ENCODE measurements around the gene MIDN. TPM values are rescaled to one million over a fixed set of nuclear protein-coding genes. Genes with fewer than 3 reads are reported as not detected.
A peak's percentile ranks its signal among the peaks of the same experiment; 100 is the strongest.

Gene MIDN
- total RNA-seq, 1 donor from 2014 or later: 325 TPM

DNA sequence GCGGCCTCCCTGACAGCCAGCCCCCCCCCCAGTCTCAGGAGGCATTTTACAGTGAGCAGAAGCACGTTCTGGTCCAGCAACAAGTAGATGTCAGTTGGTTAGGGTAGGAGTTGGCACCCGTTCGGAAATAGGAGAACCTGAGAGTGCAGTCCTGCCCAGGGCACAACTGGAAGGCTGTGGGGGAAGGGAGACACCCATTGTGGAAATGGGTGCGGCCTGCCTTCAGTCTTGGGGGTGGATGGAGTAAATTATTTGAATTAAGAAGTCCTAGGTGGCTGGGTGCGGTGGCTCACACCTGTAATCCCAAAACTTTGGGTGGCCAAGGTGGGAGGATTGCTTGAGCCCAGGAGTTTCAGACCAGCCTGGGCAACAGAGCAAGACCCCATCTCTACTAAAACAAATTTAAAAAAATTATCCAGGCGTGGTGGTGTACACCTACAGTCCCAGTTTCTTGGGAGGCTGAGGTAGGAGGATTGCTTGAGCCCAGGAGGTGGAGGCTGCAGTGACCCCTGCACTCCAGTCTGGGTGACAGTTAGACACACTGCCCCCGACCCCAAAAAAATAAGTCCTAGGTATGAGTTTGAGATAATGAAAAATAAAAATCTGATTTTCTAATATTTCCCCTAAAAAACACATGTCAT lies 21.9 kb downstream of the MIDN start:
- TF ChIP-seq, protein P1, sequence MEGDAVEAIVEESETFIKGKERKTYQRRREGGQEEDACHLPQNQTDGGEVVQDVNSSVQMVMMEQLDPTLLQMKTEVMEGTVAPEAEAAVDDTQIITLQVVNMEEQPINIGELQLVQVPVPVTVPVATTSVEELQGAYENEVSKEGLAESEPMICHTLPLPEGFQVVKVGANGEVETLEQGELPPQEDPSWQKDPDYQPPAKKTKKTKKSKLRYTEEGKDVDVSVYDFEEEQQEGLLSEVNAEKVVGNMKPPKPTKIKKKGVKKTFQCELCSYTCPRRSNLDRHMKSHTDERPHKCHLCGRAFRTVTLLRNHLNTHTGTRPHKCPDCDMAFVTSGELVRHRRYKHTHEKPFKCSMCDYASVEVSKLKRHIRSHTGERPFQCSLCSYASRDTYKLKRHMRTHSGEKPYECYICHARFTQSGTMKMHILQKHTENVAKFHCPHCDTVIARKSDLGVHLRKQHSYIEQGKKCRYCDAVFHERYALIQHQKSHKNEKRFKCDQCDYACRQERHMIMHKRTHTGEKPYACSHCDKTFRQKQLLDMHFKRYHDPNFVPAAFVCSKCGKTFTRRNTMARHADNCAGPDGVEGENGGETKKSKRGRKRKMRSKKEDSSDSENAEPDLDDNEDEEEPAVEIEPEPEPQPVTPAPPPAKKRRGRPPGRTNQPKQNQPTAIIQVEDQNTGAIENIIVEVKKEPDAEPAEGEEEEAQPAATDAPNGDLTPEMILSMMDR (IDR thresholded peaks at IDR 0.05; ENCODE audit: partially characterized antibody, unreplicated experiment): no peak
- Mint-ChIP-seq H3K9me3 (ENCODE audit: unreplicated experiment) (peaks cover 22% of the 10 kb centered on the region), H3K27ac (ENCODE audit: unreplicated experiment) (peak overlapping the region; percentile 73), H3K4me1 (ENCODE audit: low read depth, unreplicated experiment) (peaks cover 37% of the 10 kb centered on the region), H3K36me3 (ENCODE audit: unreplicated experiment) (no peaks in the 10 kb centered on the region), H3K4me3 (ENCODE audit: unreplicated experiment) (peak overlapping the region; percentile 89), H3K27me3 (ENCODE audit: unreplicated experiment) (peaks cover 20% of the 10 kb centered on the region)
- DNase-seq: no peak

DNA sequence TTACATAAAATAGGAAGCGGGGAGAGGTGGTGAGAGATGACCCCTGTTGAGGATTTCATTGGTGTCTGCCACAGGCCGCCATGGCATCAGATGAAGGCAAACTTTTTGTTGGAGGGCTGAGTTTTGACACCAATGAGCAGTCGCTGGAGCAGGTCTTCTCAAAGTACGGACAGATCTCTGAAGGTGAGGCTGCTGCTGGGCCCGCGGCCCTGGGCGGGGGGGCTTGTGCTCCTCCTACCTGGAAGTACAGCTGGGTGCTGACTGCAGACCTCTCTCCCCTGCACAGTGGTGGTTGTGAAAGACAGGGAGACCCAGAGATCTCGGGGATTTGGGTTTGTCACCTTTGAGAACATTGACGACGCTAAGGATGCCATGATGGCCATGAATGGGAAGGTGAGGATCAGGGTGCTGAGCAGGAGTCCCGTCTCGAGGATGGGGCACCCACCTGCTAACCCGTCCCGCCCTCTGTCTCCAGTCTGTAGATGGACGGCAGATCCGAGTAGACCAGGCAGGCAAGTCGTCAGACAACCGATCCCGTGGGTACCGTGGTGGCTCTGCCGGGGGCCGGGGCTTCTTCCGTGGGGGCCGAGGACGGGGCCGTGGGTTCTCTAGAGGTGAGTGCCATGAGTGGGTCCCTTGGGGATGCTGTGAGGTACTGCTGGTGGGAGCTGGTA lies 22.6 kb downstream of the MIDN start:
- Mint-ChIP-seq H3K4me3 (ENCODE audit: unreplicated experiment) (peak overlapping the region; percentile 89), H3K27me3 (ENCODE audit: unreplicated experiment) (peaks cover 20% of the 10 kb centered on the region), H3K4me1 (ENCODE audit: low read depth, unreplicated experiment) (peaks cover 35% of the 10 kb centered on the region), H3K9me3 (ENCODE audit: unreplicated experiment) (peaks cover 22% of the 10 kb centered on the region), H3K36me3 (ENCODE audit: unreplicated experiment) (no peaks in the 10 kb centered on the region), H3K27ac (ENCODE audit: unreplicated experiment) (peak overlapping the region; percentile 73)
- TF ChIP-seq, protein P1 (IDR thresholded peaks at IDR 0.05; ENCODE audit: partially characterized antibody, unreplicated experiment): no peak
- no peak for DNase-seq

DNA sequence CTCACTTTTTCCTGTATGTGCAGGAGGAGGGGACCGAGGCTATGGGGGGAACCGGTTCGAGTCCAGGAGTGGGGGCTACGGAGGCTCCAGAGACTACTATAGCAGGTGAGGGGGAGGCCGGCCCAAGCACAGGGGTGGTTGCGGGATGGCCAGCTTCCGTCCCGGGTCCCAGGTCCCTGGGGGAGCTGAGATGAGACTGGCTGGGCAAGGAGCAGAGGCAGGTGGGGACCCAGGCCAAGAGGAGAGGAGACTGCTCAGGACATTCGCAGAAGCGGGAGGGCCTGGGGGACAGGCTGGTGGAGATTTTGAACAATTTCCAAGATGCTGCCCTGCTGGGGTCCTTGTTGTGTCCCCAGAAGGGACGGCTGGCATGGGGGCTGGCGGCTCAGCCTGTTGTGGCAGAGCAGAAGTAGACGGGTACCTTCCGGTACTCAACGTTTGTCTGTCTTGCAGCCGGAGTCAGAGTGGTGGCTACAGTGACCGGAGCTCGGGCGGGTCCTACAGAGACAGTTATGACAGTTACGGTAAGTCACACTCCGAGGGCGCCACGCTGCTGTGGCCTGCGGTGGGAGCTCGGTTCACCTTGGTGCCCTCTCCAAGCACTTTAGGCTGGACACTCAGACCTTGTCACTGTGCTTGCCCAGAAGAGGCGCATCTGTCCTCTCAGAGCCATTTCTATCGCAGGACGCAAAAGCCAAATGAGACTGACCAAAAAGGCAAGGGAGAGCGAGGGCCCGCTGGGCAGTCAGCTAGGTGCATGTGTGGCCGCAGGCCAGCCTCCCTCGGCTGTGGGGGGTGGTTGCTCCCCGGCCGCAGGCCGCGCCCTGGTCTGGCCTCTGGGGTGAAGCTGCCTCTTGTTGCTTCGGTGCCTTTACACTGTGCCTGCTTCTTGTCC lies 23.4 kb downstream of the MIDN start:
- Mint-ChIP-seq H3K27ac (ENCODE audit: unreplicated experiment) (peak overlapping the region; percentile 55), H3K4me1 (ENCODE audit: low read depth, unreplicated experiment) (peaks cover 34% of the 10 kb centered on the region), H3K4me3 (ENCODE audit: unreplicated experiment) (peak overlapping the region; percentile 89), H3K9me3 (ENCODE audit: unreplicated experiment) (peaks cover 22% of the 10 kb centered on the region), H3K27me3 (ENCODE audit: unreplicated experiment) (peaks cover 20% of the 10 kb centered on the region), H3K36me3 (ENCODE audit: unreplicated experiment) (no peaks in the 10 kb centered on the region)
- DNase-seq: no peak
- TF ChIP-seq, protein P1 (IDR thresholded peaks at IDR 0.05; ENCODE audit: partially characterized antibody, unreplicated experiment): no peak

DNA sequence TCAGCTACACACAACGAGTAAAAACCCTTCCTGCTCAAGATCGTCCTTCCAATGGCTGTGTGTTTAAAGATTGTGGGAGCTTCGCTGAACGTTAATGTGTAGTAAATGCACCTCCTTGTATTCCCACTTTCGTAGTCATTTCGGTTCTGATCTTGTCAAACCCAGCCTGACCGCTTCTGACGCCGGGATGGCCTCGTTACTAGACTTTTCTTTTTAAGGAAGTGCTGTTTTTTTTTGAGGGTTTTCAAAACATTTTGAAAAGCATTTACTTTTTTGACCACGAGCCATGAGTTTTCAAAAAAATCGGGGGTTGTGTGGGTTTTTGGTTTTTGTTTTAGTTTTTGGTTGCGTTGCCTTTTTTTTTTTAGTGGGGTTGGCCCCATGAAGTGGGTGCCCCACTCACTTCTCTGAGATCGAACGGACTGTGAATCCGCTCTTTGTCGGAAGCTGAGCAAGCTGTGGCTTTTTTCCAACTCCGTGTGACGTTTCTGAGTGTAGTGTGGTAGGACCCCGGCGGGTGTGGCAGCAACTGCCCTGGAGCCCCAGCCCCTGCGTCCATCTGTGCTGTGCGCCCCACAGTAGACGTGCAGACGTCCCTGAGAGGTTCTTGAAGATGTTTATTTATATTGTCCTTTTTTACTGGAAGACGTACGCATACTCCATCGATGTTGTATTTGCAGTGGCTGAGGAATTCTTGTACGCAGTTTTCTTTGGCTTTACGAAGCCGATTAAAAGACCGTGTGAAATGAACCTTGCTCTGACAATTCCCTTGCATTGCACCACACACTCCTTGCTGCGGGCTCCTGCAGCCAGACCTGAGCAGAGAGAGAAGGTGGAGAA lies 24.3 kb downstream of the MIDN start:
- peaks cover 30% of the 10 kb centered on the region for H3K4me1 Mint-ChIP-seq (ENCODE audit: low read depth, unreplicated experiment)
- peak overlapping the region; percentile 75 for H3K27ac Mint-ChIP-seq (ENCODE audit: unreplicated experiment)
- no peaks in the 10 kb centered on the region for H3K36me3 Mint-ChIP-seq (ENCODE audit: unreplicated experiment)
- peaks cover 20% of the 10 kb centered on the region for H3K27me3 Mint-ChIP-seq (ENCODE audit: unreplicated experiment)
- peak overlapping the region; percentile 71 for H3K4me3 Mint-ChIP-seq (ENCODE audit: unreplicated experiment)
- no peak for DNase-seq
- H3K9me3 Mint-ChIP-seq (ENCODE audit: unreplicated experiment): peaks cover 22% of the 10 kb centered on the region
- TF ChIP-seq, protein P1 (IDR thresholded peaks at IDR 0.05; ENCODE audit: partially characterized antibody, unreplicated experiment): no peak
